ENCODE results near the gene DACH1. TPM values are rescaled to one million over a fixed set of nuclear protein-coding genes. Genes with fewer than 3 reads are reported as not detected.
A peak's percentile ranks its signal among the peaks of the same experiment; 100 is the strongest.

Gene DACH1
- total and polyA plus RNA-seq, 12 donors, result 1.2 to 5.2 (median 2.6) TPM

DNA sequence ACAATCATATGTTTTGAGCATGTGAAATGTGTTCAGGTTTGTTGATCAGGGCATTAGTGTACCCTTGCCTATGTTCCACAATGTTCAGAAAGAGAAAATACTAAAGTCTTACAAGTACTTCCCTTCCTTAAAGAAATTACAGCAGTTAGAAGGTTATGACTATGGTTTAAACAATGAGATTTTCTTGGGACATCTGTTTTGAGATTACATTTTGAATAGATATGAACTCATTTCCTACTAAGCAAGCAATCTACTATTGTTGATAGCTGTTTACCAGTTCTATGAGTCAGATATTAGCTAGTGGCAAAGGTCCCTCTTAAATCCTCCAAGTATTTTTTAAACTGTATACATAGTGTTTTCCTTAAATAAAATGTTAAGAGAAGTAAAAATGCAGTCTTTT, 241.3 kb downstream of the DACH1 start:
- DNase-seq, result no peak
- no peak for TF ChIP-seq CTCF (IDR thresholded peaks at IDR 0.05)
- peak in 5 of 8 donors; percentile 49 to 88 (median 77) for ATAC-seq
- no peaks in the 10 kb centered on the region for H3K9me3 ChIP-seq
- H3K4me1 ChIP-seq, result peaks cover 0 to 35% (median 6%) of the 10 kb centered on the region in 9 donors
- no peaks in the 10 kb centered on the region for H3K27me3 ChIP-seq
- peak overlapping the region in 1 of 10 donors; percentile 0 for H3K4me3 ChIP-seq
- intact Hi-C loops (cut with DNase I), result loop anchor here in 1 of 10 donors (10.0 kb wide), 1 partner anchor 239 kb away; the partner anchor contains the start of gene DACH1
- H3K36me3 ChIP-seq, result no peaks in the 10 kb centered on the region
- peak overlapping the region in 9 of 10 donors; percentile 15 to 82 (median 64) for H3K27ac ChIP-seq

- H3K9me3 ChIP-seq, result no peaks in the 10 kb centered on the region
- no peaks in the 10 kb centered on the region for H3K36me3 ChIP-seq
- DNase-seq, result no peak
- H3K27ac ChIP-seq, result peak overlapping the region in 9 of 10 donors; percentile 15 to 82 (median 64)
- intact Hi-C loops (cut with DNase I), result loop anchor here in 1 of 10 donors (10.0 kb wide), 1 partner anchor 240 kb away; the partner anchor contains the start of gene DACH1
- peak overlapping the region in 1 of 10 donors; percentile 0 for H3K4me3 ChIP-seq
- H3K27me3 ChIP-seq, result no peaks in the 10 kb centered on the region
- no peak for TF ChIP-seq CTCF (IDR thresholded peaks at IDR 0.05)
- H3K4me1 ChIP-seq, result peaks cover 0 to 35% (median 6%) of the 10 kb centered on the region in 9 donors
- ATAC-seq, result peak in 3 of 8 donors; percentile 11 to 50 (median 21)
- WGBS, 2 donors, result 47 to 62% methylated on average over 5 of the region's 5 CpGs
These were observed 242.1 kb downstream of the DACH1 start for GRCh38 chr13:71624653-71625600.

- H3K27me3 ChIP-seq, result no peaks in the 10 kb centered on the region
- intact Hi-C loops (cut with DNase I), result loop anchor here in 1 of 10 donors (10.0 kb wide), 1 partner anchor 243 kb away; the partner anchor contains the start of gene DACH1
- 38 to 41% methylated on average over 11 of the region's 11 CpGs for WGBS, 2 donors
- H3K9me3 ChIP-seq, result no peaks in the 10 kb centered on the region
- H3K27ac ChIP-seq, result no peak overlapping the region
- peaks cover 0 to 36% (median 11%) of the 10 kb centered on the region in 9 donors for H3K4me1 ChIP-seq
- DNase-seq (no peak), ATAC-seq (peak in 1 of 8 donors; percentile 25)
- H3K4me3 ChIP-seq, result peak overlapping the region in 3 of 10 donors; percentile 9 to 24 (median 13)
- TF ChIP-seq CTCF (IDR thresholded peaks at IDR 0.05), result no peak
- H3K36me3 ChIP-seq, result no peaks in the 10 kb centered on the region
These were observed 245.6 kb downstream of the DACH1 start for GRCh38 chr13:71621174-71622124.

DNA sequence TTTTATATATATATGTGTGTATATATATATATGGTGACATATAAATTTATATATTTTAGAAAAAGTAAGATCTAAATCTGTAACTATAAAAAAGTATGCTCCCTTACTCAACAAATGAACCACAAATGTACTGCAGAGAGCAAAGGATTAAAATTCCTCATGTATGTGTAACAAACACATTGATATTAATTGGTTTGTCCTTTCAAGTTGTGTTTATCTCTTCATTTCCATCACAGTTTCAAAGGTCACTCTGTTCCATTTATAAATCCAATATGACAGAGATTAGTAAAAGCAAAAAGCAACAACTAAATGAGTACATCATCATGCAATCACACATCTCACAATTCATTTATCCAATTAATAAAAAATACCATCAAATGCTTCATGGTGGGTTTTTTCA, 247.9 kb downstream of the DACH1 start:
- no peak for DNase-seq
- Histone ChIP-seq H3K36me3 (no peaks in the 10 kb centered on the region), H3K4me1 (peaks cover 0 to 23% (median 5%) of the 10 kb centered on the region in 9 donors), H3K9me3 (no peaks in the 10 kb centered on the region), H3K4me3 (no peak overlapping the region), H3K27me3 (no peaks in the 10 kb centered on the region), H3K27ac (no peak overlapping the region)
- no peak for ATAC-seq
- intact Hi-C loops (cut with DNase I), result no loop called here
- no peak for TF ChIP-seq CTCF (IDR thresholded peaks at IDR 0.05)

All from heart right ventricle (tissue), 16 donors.